GM12878 (cell line): Measurements from ENCODE around the gene SCLY. TPM values are rescaled to one million over a fixed set of nuclear protein-coding genes. Genes with fewer than 3 reads are reported as not detected.

ENCODE experiments used
- ATAC-seq: fragments of 200-7000 bp; cut with Tn5 transposase; 3 replicates; pipeline ENCODE4 v1.9.1; 2020; ENCODE audit warnings: mild to moderate bottlenecking, moderate library complexity
- BruUV-seq: library from RNA; stranded (reverse); fragments of 400-500 nt; replicated peaks from 2 replicates; lab custom pipeline; 2021; lab: Mats Ljungman, UMichigan
- CTCF ChIA-PET: fragments of 300-600 bp; sonication (Branson Sonifier 250); formaldehyde crosslinking; extraction: SDS; loops from one replicate; lab custom pipeline; 2021; ENCODE audit warnings: inconsistent platforms; lab: Yijun Ruan, JAX
- POLR2A ChIA-PET: fragments of 350-600 bp; formaldehyde crosslinking; extraction: SDS; loops from one replicate; lab custom pipeline; 2021; ENCODE audit warnings: inconsistent platforms; lab: Charles Lee
- RAD21 ChIA-PET: fragments of 300-600 bp; sonication (Branson Sonifier 250); formaldehyde crosslinking; loops from one replicate; lab custom pipeline; 2023; ENCODE audit warnings: antibody characterized with exemption; ENCODE audit not compliant: unreplicated experiment; lab: Charles Lee
- SMC1A ChIA-PET: fragments of 300-600 bp; sonication (Branson Sonifier 250); formaldehyde crosslinking; loops from one replicate; lab custom pipeline; 2023; ENCODE audit not compliant: unreplicated experiment, uncharacterized antibody; lab: Charles Lee
- DNase-seq: peaks from one replicate; pipeline ENCODE4 v3.0.0-alpha.2; 2011; ENCODE audit warnings: low read depth, low spot score
- FAIRE-seq: peaks from 3 replicates; lab custom pipeline; 2011; peaks lifted over from hg19 to GRCh38; lab: Jason Lieb, UNC
- H2AFZ ChIP-seq: 2 replicates; pipeline ENCODE4 v1.6.0; 2011; ENCODE audit warnings: low read depth, low read length, control low read depth; ENCODE audit not compliant: control insufficient read depth
- H3K27ac ChIP-seq: 2 replicates; pipeline ENCODE4 v1.5.1; 2011; ENCODE audit warnings: control low read depth; ENCODE audit not compliant: control insufficient read depth, insufficient read depth
- H3K27me3 ChIP-seq, 2 experiments: replicated peaks in 1 of 2; 2 replicates each; pipeline versions ENCODE4 v1.6.0 to v1.6.1; 2011; ENCODE audit warnings: low read length in 1 of 2; ENCODE audit not compliant: control insufficient read depth in 2 of 2, insufficient read depth in 2 of 2
- H3K36me3 ChIP-seq, 2 experiments: 2 replicates each; pipeline ENCODE4 v1.5.1; 2011; ENCODE audit warnings: low read length in 1 of 2; ENCODE audit not compliant: control insufficient read depth in 2 of 2, insufficient read depth in 2 of 2
- H3K4me1 ChIP-seq: 2 replicates; pipeline ENCODE4 v1.6.1; 2011; ENCODE audit warnings: mild to moderate bottlenecking, low read length, moderate library complexity, mixed read lengths; ENCODE audit not compliant: control insufficient read depth, insufficient read depth
- H3K4me2 ChIP-seq: 2 replicates; pipeline ENCODE4 v1.6.0; 2011; ENCODE audit warnings: control low read depth; ENCODE audit not compliant: control insufficient read depth, insufficient read depth
- H3K4me3 ChIP-seq: fragments of 200-600 bp; sonication (generic); 2 replicates; pipeline ENCODE4 v1.5.1; 2016
- H3K79me2 ChIP-seq: 2 replicates; pipeline ENCODE4 v1.6.0; 2011; ENCODE audit warnings: low read length; ENCODE audit not compliant: control insufficient read depth, insufficient read depth
- H3K9ac ChIP-seq: 2 replicates; pipeline ENCODE4 v1.8.0; 2011; ENCODE audit warnings: low read length, control low read depth, mixed read lengths; ENCODE audit not compliant: control insufficient read depth, insufficient read depth
- H3K9me3 ChIP-seq: replicated peaks from 3 replicates; pipeline ENCODE4 v1.5.1; 2011; ENCODE audit warnings: mild to moderate bottlenecking, low read length; ENCODE audit not compliant: control insufficient read depth, insufficient read depth
- H4K20me1 ChIP-seq: 2 replicates; pipeline ENCODE4 v1.6.0; 2011; ENCODE audit not compliant: control insufficient read depth, insufficient read depth
- FOXM1 ChIP-seq: IDR thresholded peaks from 2 replicates; pipeline ENCODE4 v1.6.1; 2012; ENCODE audit warnings: low read depth, mild to moderate bottlenecking, inconsistent platforms, low read length, moderate library complexity
- JUND ChIP-seq: IDR thresholded peaks from 2 replicates; pipeline ENCODE4 v1.6.1; 2012; ENCODE audit warnings: low read depth, mild to moderate bottlenecking, low read length, improper control_type of control experiment, moderate library complexity
- MYC ChIP-seq: IDR thresholded peaks from 2 replicates; pipeline ENCODE4 v1.6.1; 2011; ENCODE audit warnings: mild to moderate bottlenecking, low read length, moderate library complexity, inconsistent platforms; ENCODE audit not compliant: insufficient read depth, insufficient replicate concordance, insufficient read length, severe bottlenecking
- NFYA ChIP-seq: IDR thresholded peaks from 2 replicates; pipeline ENCODE4 v1.6.1; 2011; ENCODE audit warnings: low read depth, mild to moderate bottlenecking, low read length, improper control_type of control experiment, borderline replicate concordance
- ZNF274 ChIP-seq: IDR thresholded peaks from one replicate; pipeline ENCODE4 v1.8.0; 2011; ENCODE audit not compliant: insufficient read length, insufficient read depth
- WGBS: methylation state at CpG from one replicate; pipeline ENCODE4 v1.1.6; 2016; ENCODE audit warnings: low lambda C conversion rate; ENCODE audit not compliant: insufficient replicate concordance, insufficient coverage; ENCODE audit errors: missing lambda C conversion rate; 5-methylcytosine and 5-hydroxymethylcytosine counted together
- in situ Hi-C: fragments of 300-500 bp; cut with MboI; formaldehyde crosslinking; loops from 9 replicates; pipeline ENCODE4 v1.14.3; 2018; ENCODE audit warnings: mixed read lengths
- intact Hi-C: fragments of 100-400 bp; cut with micrococcal nuclease; formaldehyde crosslinking; loops from one replicate; pipeline ENCODE4 v1.14.2; 2022; ENCODE audit not compliant: unreplicated experiment
- polyA plus RNA-seq, 11 experiments: library from polyadenylated mRNA; depleted of rRNA in 4 of 11; unstranded in 6 of 11; stranded (reverse) in 5 of 11; fragments of >200 nt; fragmentation: Nextera tagmentation in 4 of 11; fragmentation: Illumina TruSeq in 1 of 11; extraction: Ambion mirVana in 4 of 11; extraction: Trizol in 1 of 11; gene quantifications; 1 replicate in 1 of 11; 2 replicates in 10 of 11; pipeline versions ENCODE4 v1.2.1 to v1.2.3, GENCODE V29; 2011 to 2016; ENCODE audit warnings: inconsistent platforms in 2 of 11, missing spikeins in 2 of 11, low read depth in 1 of 11
- total RNA-seq, 4 experiments: library from RNA; depleted of rRNA in 3 of 4; stranded (reverse); fragments of >200 nt in 3 of 4; fragmentation: Illumina TruSeq in 1 of 4; extraction: Trizol in 1 of 4; gene quantifications; 2 replicates each; pipeline versions ENCODE4 v1.2.1 to v1.2.3, GENCODE V29; 2013 to 2021
- TF ChIP-seq, protein P1 (sequence below), 3 experiments: IDR thresholded peaks in 2 of 3; conservative IDR thresholded peaks in 1 of 3; 2 replicates each; pipeline ENCODE4 v1.5.1; 2011; ENCODE audit warnings: low read depth in 3 of 3, low read length in 3 of 3, mild to moderate bottlenecking in 3 of 3, control low read depth in 2 of 3, moderate library complexity in 2 of 3, inconsistent platforms in 1 of 3, mixed read lengths in 1 of 3; ENCODE audit not compliant: control insufficient read depth in 2 of 3, insufficient read depth in 1 of 3; ENCODE audit errors: extremely low read depth in 1 of 3

The SCLY gene
- total and polyA plus RNA-seq, 10 of the 15 experiments (the other 5 are each of a cell fraction or from before 2014, with no cell fraction given) = 3.3 to 49.1 (median 32.3) TPM

DNA sequence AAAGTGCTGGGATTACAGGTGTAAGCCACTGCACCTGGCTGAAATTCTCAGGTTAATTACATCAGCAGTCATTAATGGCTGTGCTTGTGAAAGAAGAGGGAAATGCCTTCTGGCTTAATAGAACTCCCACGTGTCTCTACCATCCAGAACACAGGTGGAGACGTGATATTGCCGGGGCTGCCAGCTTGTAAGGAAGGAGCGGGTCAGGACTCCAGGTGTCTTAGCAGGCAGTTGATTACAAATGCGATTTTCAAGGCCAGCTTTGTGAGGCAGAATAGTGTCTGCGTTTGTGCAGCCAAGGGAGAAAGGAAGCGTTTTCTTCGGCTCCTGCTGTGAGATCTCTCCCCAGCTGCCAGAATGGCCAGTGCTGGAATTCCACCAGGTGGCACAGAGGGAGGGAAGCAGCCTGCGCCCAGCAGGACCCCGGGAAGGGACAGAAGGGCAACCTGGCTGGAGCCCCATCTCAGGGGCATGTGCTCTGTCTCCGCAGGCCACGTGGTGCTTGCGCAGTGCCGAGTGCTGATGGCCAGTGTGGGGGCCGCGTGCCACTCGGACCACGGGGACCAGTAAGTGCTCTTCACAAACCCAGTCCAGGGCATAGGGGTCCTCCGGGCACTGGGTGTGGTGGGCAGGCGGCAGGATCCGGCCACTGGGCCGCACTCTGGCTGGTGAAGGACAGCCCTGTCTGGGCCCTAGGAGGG lies 35.7 kb downstream of the SCLY start:
- H3K9ac ChIP-seq = no peak overlapping the region
- DNase-seq (no peak), FAIRE-seq (no peak), ATAC-seq (no peak)
- no peak overlapping the region for H3K27ac ChIP-seq
- H3K36me3 ChIP-seq = peaks cover 0 to 2% of the 10 kb centered on the region in 2 experiments; a peak in 2 of 4 replicates
- WGBS = 92% methylated on average over 21 of the region's 22 CpGs
- in situ Hi-C loops (no loop called here), intact Hi-C loops (no loop called here)
- H3K4me1 ChIP-seq = peaks cover 11% of the 10 kb centered on the region
- no peaks in the 10 kb centered on the region for H4K20me1 ChIP-seq
- H3K79me2 ChIP-seq = no peaks in the 10 kb centered on the region
- TF ChIP-seq NFYA (no peak), FOXM1 (no peak), JUND (no peak), MYC (no peak), ZNF274 (no peak)
- TF ChIP-seq, protein P1, sequence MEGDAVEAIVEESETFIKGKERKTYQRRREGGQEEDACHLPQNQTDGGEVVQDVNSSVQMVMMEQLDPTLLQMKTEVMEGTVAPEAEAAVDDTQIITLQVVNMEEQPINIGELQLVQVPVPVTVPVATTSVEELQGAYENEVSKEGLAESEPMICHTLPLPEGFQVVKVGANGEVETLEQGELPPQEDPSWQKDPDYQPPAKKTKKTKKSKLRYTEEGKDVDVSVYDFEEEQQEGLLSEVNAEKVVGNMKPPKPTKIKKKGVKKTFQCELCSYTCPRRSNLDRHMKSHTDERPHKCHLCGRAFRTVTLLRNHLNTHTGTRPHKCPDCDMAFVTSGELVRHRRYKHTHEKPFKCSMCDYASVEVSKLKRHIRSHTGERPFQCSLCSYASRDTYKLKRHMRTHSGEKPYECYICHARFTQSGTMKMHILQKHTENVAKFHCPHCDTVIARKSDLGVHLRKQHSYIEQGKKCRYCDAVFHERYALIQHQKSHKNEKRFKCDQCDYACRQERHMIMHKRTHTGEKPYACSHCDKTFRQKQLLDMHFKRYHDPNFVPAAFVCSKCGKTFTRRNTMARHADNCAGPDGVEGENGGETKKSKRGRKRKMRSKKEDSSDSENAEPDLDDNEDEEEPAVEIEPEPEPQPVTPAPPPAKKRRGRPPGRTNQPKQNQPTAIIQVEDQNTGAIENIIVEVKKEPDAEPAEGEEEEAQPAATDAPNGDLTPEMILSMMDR (IDR thresholded peaks at IDR 0.05 in 2 of 3, conservative IDR thresholded peaks at IDR 0.05 in 1 of 3; ENCODE audit: control insufficient read depth in 2 of 3, extremely low read depth in 1 of 3, insufficient read depth in 1 of 3, low read depth in 3 of 3, low read length in 3 of 3) = no peak
- no TSS peak for BruUV-seq
- H3K4me3 ChIP-seq = no peak overlapping the region
- H3K9me3 ChIP-seq = no peaks in the 10 kb centered on the region
- no peaks in the 10 kb centered on the region for H3K27me3 ChIP-seq
- ChIA-PET SMC1A (no interaction called here), CTCF (no interaction called here), RAD21 (interaction anchor here (3.5 kb wide), 1 partner anchor 12 kb away, joined by 9 read pairs; no protein-coding TSS in a partner anchor), POLR2A (no interaction called here)
- no peak overlapping the region for H2AFZ ChIP-seq
- H3K4me2 ChIP-seq = no peak overlapping the region
